Stomach (tissue), 9 donors: ENCODE results near the gene WDR45B. TPM values are rescaled to one million over a fixed set of nuclear protein-coding genes. Genes with fewer than 3 reads are reported as not detected.

Source experiments
- DNase-seq, 2 donors: peaks; one replicate each; pipeline versions ENCODE4 v3.0.0 to v3.0.0-alpha.2; 2013 to 2019
- H3K27ac ChIP-seq, 5 donors: fragments of 200-600 bp in 4 of 5; sonication (generic) in 4 of 5; one replicate each; pipeline ENCODE4 v1.5.1; 2013 to 2019; ENCODE audit warnings: mild to moderate bottlenecking in 1 of 5, moderate library complexity in 1 of 5
- H3K27me3 ChIP-seq, 3 donors: fragments of 200-600 bp; sonication (generic); one replicate each; pipeline ENCODE4 v1.5.1; 2017 to 2019; ENCODE audit warnings: mixed run types in 1 of 3
- H3K36me3 ChIP-seq, 4 donors: fragments of 200-600 bp; sonication (generic); 1 replicate in 3 of 4; 2 replicates in 1 of 4; pipeline ENCODE4 v1.5.1; 2016 to 2019
- H3K4me1 ChIP-seq, 4 donors: fragments of 200-600 bp; sonication (generic); one replicate each; pipeline ENCODE4 v1.5.1; 2016 to 2019
- H3K4me3 ChIP-seq, 4 donors: fragments of 200-600 bp; sonication (generic) in 3 of 4; one replicate each; pipeline ENCODE4 v1.5.1; 2016 to 2019; ENCODE audit warnings: mild to moderate bottlenecking in 1 of 4
- H3K9me3 ChIP-seq, 4 donors: fragments of 200-600 bp; sonication (generic); one replicate each; pipeline ENCODE4 v1.5.1; 2016 to 2019
- CTCF ChIP-seq, 7 experiments: fragments of 450-650 bp in 4 of 7; fragments of 200-600 bp in 3 of 7; sonication (generic) in 3 of 7; IDR thresholded peaks; one replicate each; pipeline ENCODE4 v1.5.1; 2016 to 2019; ENCODE audit warnings: antibody characterized with exemption in 7 of 7, control low read depth in 2 of 7, mild to moderate bottlenecking in 1 of 7
- EP300 ChIP-seq: sonication (generic); formaldehyde crosslinking; IDR thresholded peaks from one replicate; pipeline ENCODE4 v1.6.1; 2017; ENCODE audit warnings: antibody characterized with exemption
- POLR2A ChIP-seq, 4 donors: fragments of 450-650 bp; IDR thresholded peaks; one replicate each; pipeline ENCODE4 v1.6.1; 2016; ENCODE audit warnings: antibody characterized with exemption in 4 of 4, control low read depth in 2 of 4, mild to moderate bottlenecking in 1 of 4, moderate library complexity in 1 of 4
- POLR2AphosphoS5 ChIP-seq, 3 donors: sonication (generic); formaldehyde crosslinking; IDR thresholded peaks; one replicate each; pipeline ENCODE4 v1.6.1; 2016; ENCODE audit warnings: antibody characterized with exemption in 3 of 3
- WGBS, 5 donors: extraction: QIAGEN DNeasy Blood & Tissue Kit in 3 of 5; methylation state at CpG; one replicate each; pipeline versions ENCODE4 v1.1.5 to v1.1.7; 2013 to 2018; 5-methylcytosine and 5-hydroxymethylcytosine counted together
- intact Hi-C: fragments of 100-400 bp; cut with DNase I; formaldehyde crosslinking; loops from one replicate; pipeline ENCODE4 v1.15.1; 2023; ENCODE audit warnings: low total_unique reads
- polyA plus RNA-seq, 3 donors: library from polyadenylated mRNA; stranded (reverse); fragments of 200-250 nt; gene quantifications; one replicate each; pipeline ENCODE4 v1.2.3, GENCODE V29; 2013
- total RNA-seq, 5 donors: library from RNA; depleted of rRNA; stranded (reverse); fragments of >200 nt; gene quantifications; one replicate each; pipeline versions ENCODE4 v1.1.0 to v1.2.3, GENCODE V29; 2014 to 2016
- donor health status: healthy with polysubstance abuse.
- donor health status: Bipolar disorder and iron deficiency.
- donor health status: healthy.

Gene WDR45B
- total and polyA plus RNA-seq, 8 donors, result 62.8 to 108 (median 76.2) TPM

DNA sequence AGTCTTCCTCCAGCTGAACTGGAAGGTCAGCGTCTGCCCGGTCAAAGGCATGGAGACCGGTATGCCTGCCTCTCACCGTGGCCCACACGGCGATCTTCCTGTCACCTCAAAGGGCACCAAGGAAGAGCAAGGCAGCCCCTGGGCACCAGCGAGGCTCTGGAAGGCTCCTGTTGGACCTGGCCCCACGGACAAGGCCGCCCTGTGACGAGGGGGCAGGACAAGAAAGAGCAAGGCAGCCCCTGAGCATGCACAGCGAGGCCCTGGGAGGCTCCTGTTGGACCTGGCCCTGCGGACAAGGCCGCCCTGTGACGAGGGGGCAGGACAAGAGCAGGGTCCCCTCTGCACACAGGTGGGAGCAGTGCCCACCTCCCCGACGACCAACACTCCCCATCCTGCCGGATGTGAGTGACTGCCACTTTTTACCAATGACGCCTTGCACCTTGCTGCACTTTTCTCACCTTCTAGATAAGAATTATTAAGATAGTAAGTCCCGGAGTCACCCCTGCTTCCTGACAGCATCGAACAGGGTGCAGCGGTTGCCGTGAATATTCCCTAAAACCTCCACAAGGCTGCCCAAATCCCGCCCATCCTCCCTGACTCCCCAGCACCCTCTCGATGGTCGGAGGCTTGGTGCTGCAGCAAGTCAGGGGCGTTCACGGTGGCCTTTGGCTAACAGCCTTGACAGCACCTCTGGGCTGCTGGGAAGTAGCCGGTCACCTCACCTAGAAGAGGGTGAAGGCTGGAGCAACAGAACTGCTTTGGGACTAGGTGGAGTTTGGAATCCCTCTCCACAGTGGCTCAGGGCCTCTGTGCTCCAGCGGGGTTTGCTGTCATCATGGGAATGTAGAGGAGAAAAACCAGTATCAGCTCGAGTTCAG lies 5.6 kb upstream of the WDR45B start:
- peaks cover 25 to 49% (median 35%) of the 10 kb centered on the region in 4 donors for H3K4me1 ChIP-seq
- WGBS, 5 donors, result 52 to 66% (median 66%) methylated on average over 26 to 30 of the region's 30 CpGs
- H3K9me3 ChIP-seq, result no peaks in the 10 kb centered on the region
- H3K27me3 ChIP-seq, result no peaks in the 10 kb centered on the region
- peak overlapping the region; percentile 80 to 92 (median 89) for H3K27ac ChIP-seq
- intact Hi-C loops, result no loop called here
- peaks cover 0 to 35% (median 26%) of the 10 kb centered on the region in 4 donors for H3K36me3 ChIP-seq
- DNase-seq, result no peak
- H3K4me3 ChIP-seq, result peak overlapping the region in 1 of 4 donors; percentile 7
- TF ChIP-seq CTCF (IDR thresholded peaks at IDR 0.05), result no peak
- no peak for TF ChIP-seq EP300
- no peak for TF ChIP-seq POLR2A (IDR thresholded peaks at IDR 0.05)
- TF ChIP-seq POLR2AphosphoS5 (IDR thresholded peaks at IDR 0.05), result no peak

DNA sequence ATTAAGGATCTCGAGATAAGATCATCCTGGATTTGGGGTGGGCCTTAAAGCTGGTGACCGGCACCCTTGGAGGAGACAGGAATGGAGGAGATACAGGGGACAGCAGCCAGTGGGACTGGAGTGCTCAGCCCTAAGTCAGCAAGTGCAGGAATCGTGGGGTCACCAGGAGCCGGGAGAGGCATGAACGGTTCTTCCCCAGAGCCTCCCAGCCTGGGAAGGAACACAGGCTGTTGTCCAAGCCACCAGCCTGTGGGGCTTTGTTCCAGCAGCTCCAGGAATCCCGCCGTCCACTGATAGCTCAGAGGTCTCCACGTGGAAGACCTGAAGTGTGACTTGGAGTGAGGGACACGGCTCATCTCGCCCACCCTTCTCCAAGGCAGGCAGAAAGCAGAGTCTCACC lies 2.5 kb upstream of the WDR45B start:
- peak in 1 of 2 donors; percentile 5 for DNase-seq
- Histone ChIP-seq H3K9me3 (no peaks in the 10 kb centered on the region), H3K27me3 (no peaks in the 10 kb centered on the region), H3K36me3 (peaks cover 0 to 4% (median 0%) of the 10 kb centered on the region in 4 donors), H3K27ac (peak overlapping the region in 2 of 5 donors; percentile 31 to 100), H3K4me1 (peaks cover 43 to 62% (median 50%) of the 10 kb centered on the region in 4 donors), H3K4me3 (no peak overlapping the region)
- TF ChIP-seq POLR2AphosphoS5 (IDR thresholded peaks at IDR 0.05) (no peak), EP300 (no peak), CTCF (IDR thresholded peaks at IDR 0.05) (no peak), POLR2A (IDR thresholded peaks at IDR 0.05) (no peak)
- WGBS, 5 donors, result 52 to 76% (median 57%) methylated on average over 9 to 10 of the region's 10 CpGs
- intact Hi-C loops, result no loop called here

DNA sequence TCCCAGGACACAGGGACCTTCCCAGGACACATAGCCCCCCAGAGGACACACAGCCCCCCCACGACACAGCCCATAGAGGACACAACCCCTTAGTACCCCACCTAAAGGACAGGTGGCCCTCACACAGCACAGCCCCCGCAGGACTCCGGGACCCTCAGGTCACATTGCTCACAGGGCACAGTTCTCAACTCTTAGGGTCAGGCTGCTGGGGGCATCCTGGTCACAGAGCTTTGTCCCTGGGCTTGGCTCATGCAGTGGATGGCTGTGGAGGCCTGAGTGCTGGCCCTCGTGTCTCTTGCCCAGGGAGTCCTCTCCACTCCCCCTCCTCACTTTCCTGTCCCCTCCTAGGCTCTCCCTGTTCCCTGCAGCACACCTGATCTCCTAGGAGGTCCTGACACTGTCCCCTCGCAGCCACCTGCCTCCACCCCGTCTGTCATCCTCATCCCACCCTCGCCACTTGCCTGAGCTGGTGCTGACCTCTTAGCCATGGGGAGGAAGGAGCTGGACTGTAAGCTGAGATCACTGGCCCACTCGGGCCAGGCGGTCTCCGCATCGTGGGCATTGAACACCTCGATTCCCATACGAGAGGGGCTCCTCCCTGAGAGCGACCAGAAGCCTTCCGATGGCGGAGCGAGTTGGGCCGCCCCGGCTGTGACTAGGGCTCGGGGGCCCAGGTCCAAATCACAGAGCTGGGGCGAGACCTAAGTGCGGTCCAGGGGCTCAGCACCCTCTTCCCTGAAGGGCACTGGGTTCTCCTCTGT lies 1.4 kb upstream of the WDR45B start:
- H3K4me3 ChIP-seq, result no peak overlapping the region
- no peaks in the 10 kb centered on the region for H3K27me3 ChIP-seq
- peak overlapping the region in 3 of 5 donors; percentile 31 to 100 (median 98) for H3K27ac ChIP-seq
- 83 to 87% (median 86%) methylated on average over 14 to 22 of the region's 22 CpGs for WGBS, 5 donors
- TF ChIP-seq EP300 (no peak), POLR2A (IDR thresholded peaks at IDR 0.05) (no peak), CTCF (IDR thresholded peaks at IDR 0.05) (no peak)
- peaks cover 0 to 2% (median 0%) of the 10 kb centered on the region in 4 donors for H3K36me3 ChIP-seq
- intact Hi-C loops, result no loop called here
- peaks cover 40 to 64% (median 52%) of the 10 kb centered on the region in 4 donors for H3K4me1 ChIP-seq
- no peaks in the 10 kb centered on the region for H3K9me3 ChIP-seq
- peak in 1 of 2 donors; percentile 33 for DNase-seq

DNA sequence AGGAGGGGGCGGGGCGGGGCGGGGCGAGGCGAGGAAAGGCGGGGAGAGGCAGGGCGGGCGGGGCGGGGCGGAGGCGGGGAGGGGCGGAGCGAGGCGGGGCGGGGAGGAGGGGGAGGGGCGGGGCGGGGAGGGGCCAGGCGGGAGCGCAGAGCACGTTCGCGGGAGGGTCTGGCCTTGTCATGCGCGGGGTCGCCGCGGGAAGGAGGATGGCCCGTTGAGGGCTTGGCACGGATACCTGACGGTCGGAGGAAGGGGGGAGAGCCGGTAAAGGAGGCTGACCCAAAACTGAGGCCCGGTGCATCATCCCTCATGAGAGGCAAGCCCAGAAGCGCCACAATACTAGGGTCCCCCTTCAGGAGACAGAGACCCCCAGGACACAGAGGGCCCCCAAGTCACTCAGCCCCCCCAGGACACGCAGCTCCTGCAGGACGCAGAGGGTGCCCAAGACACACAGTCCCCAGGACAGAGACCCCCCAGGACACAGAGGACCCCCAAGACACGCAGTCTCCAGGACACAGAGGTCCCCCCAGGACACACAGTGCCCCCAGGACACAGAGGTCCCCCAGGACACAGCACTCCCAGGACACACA lies 593 bp upstream of the WDR45B start:
- TF ChIP-seq POLR2A (IDR thresholded peaks at IDR 0.05) (no peak), POLR2AphosphoS5 (IDR thresholded peaks at IDR 0.05) (no peak), EP300 (no peak), CTCF (IDR thresholded peaks at IDR 0.05) (no peak)
- peak; percentile 43 to 81 for DNase-seq
- Histone ChIP-seq H3K4me1 (peaks cover 32 to 64% (median 46%) of the 10 kb centered on the region in 4 donors), H3K27me3 (no peaks in the 10 kb centered on the region), H3K36me3 (peaks cover 2 to 10% (median 8%) of the 10 kb centered on the region in 4 donors), H3K9me3 (no peaks in the 10 kb centered on the region), H3K4me3 (peak overlapping the region; percentile 37 to 49 (median 42)), H3K27ac (peak overlapping the region; percentile 69 to 100 (median 81))
- intact Hi-C loops, result no loop called here
- WGBS, 5 donors, result 1 to 23% (median 10%) methylated on average over 13 to 24 of the region's 37 CpGs
